HG03520 (cell line): Measurements from ENCODE around the gene PAXX.

ENCODE experiments used
- ATAC-seq: cut with Tn5 transposase; IDR thresholded peaks from one replicate; pipeline ENCODE4 v1.9.1; 2021; ENCODE audit warnings: mild to moderate bottlenecking, moderate library complexity; ENCODE audit not compliant: unreplicated experiment

Gene PAXX

DNA sequence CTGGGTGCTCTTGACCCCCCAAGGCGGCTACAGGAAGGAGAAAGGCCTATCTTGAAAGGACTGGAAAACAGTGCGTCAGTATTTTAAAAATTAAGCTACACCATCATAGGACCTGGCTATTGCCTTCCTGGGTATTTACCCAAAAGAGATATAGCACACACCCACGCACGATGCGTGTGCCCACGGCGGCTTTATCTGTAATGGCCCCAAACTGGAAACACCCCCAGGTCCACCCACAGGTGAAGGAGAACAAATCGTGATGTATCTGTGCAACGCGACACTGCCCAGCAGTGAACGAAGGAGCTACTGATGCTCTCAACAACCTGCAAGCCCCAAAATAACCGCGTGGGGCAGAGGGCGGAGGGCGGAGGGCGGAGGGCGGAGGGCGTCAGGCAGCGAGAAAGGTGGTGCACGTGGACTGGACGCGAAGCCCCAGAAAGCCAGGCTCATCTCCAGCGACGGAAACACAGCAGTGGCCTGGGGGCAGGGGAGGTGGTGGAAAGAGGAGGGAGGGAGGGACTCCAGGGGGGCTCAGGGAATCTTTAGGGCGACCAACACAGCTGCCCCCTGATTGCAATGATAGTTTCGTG, 27.3 kb upstream of the PAXX start:
- no peak for ATAC-seq

DNA sequence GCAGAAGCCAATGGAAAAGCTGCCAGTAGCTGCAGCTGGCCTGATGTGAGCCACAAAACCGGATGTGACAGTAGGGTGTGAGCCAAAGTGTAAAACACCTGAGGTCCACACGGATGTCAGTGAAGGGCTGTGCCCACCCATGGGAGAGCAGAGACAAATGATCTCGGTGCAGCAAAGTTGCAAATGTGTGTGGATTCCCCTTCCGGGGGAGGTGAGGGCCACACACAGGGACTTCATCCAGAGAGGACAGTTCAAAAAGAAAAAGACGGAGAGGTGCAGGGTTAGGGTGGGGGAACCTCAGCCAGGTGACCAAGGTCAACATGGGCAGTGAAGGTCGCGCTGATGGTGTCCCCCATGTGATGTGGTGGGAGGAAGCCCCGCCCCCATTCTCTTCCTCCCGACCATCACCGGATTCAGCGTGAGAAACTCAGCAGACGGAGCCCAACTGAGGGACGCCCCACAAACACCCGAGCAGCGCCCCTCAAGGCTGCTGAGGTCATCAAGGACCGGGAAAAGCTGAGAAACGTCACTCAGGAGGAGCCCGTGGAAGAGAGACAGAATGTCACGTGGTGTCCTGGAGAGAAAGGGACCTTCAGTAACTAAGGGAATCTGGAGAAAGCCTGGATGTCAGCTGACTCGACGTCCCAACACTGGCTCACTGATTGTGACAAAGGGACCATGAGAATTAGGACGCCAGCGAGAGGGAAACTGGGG, 26.3 kb upstream of the PAXX start:
- no peak for ATAC-seq

DNA sequence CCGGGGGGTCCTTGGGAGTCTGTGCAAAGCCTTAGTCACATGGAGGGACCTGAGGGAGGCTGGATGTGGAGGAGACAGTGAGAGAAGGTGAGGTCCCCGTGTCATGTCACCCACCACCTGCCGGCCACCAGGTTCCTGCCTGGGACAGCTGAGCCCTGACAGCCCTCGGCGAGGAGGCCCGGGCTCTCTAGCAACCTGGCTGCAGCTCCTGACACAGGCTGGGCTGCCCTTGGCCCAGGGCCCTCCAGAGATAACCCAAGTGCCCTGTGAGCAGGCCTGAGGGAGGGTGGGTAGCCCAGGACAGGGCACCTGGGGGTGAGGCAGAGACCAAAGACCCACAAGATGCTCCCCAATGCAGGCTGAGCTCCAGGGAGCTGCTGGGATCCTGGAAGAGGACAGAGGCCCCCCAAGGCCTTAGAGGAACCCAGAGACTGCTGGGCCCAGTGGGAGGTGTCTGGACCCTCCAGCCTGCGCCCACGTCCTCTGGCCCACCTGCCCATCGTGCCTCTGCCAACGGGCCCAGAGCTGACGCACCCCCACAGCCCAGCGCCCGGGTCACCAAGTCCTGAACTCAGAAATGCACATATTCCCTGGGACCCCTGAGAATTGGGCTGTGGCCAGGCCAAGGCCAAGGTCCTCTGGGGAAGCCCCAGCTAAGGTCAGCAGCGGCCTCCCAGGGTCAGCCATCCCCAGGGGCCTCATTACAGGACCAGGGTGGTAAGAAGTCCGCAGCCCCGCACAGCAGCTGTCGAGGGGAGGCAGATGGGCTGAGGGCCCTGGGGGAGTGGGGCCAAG, 23.7 kb upstream of the PAXX start:
- ATAC-seq, result no peak

DNA sequence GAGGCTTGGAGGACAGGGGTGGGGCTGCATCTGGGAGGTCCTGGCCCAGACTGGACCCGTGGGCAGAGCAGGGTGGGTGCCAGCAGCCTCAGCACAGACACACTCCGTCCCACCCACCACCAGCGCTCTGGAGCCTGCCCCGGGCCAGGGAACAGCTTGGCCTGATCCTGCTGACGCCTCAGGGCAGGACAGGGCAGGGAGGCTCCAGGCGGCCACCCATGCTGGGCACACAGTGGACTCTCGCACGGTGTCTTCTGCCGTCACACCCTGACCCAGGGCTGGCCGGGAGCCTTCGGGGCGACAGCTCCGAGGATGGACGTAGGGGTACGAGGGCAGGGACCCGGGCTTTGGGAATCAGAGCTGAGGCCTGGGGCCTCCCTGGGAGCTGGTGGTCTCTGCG, 23.1 kb upstream of the PAXX start:
- ATAC-seq, result no peak

DNA sequence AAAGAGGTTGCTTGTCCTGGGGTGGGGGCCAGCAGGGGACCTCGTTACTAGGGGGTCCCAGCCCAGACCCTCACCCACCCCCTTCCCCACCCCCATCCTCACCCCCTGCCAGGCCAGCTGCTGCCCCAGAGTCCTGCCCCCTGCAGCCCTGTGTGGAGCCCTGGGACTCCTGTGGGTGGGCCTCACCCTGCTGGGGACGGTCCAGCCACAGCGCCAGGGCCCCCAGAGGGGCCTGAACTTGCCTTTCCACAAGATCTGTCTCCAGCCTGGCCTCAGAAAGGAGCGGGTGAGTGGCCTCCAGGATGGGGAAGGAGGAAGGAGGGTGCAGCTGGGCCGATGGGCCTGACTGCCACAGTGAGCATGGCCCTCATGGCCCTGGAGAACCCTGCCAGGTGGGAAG, 22.4 kb upstream of the PAXX start:
- no peak for ATAC-seq

DNA sequence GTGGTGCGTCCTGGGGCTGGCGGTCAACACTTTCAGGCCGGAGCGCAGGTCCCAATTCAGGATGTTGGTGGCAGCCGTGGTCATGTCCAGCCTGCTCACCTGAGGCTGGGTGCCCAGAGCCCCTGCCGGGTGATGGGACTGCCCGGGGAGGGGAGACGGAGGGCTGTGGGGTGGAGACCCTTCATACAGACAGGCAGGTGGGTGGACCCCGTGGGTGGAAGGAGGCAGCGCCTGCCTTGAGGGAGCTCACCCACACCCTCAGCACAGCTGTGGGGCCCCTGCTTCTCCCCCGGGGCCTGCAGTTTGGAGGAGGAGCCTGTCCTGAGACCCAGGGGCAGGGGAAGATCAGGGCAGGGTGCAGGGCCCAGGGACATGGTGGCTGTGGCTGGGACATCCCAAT, 21.9 kb upstream of the PAXX start:
- ATAC-seq, result no peak

DNA sequence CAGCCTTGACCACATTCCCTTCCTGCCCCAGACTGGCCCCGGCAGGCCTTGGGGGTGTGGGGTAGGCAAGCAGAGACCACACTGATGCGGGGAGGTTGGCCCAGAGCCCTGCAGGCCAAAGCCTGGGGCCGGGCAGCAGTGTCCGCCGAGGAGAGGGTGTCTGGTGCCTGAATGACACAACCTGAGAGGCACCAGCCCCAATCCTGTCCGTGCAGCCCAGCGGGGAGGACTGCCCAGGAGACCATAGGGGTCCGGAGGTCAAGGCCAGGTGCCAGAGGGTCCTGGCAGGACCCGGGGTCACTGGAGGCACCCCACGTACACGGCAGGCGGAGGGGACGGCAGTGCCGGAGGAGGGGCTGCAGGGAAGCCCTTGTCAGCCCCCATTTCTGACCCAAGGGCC, 20.5 kb upstream of the PAXX start:
- ATAC-seq, result no peak

DNA sequence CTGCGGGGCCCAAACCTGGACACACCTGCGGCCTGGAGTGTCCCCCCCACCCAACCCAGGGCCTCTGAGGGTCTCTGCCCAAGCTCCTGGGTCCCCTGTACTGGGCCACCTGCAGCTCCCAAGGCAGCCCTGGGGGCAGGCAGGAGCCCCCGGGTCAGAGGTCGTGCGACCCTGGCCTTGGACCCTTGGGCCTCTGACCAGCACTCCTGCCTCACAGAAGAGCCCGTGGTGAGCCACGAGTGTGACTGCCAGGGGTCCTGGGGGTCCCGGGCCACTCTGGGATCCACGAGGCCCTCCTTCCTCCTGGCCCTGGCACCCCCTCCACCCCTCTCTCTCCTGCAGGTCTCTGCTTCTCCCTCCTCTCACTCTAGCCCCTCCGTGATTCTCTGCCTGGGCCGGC, 19.9 kb upstream of the PAXX start:
- ATAC-seq, result no peak

DNA sequence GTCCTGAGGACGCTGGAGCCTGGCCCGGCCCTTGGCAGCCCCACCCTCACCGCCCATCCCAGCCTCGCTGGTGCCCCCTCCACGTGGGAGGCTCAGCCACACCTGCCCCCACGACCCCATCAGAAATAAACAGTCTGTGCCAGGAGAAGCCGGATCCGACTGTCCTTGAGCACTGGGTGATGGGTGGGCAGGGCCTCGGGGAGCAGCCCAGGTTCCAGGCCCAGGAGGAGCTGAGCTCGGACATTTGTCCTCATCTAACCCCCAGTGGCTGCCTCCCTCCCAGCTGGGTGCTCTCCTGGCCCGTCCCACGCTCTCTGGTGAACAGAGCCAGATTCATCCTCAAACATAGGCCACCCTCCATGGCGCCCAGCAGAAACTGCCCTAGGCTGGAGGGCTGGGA, 19.5 kb upstream of the PAXX start:
- no peak for ATAC-seq

DNA sequence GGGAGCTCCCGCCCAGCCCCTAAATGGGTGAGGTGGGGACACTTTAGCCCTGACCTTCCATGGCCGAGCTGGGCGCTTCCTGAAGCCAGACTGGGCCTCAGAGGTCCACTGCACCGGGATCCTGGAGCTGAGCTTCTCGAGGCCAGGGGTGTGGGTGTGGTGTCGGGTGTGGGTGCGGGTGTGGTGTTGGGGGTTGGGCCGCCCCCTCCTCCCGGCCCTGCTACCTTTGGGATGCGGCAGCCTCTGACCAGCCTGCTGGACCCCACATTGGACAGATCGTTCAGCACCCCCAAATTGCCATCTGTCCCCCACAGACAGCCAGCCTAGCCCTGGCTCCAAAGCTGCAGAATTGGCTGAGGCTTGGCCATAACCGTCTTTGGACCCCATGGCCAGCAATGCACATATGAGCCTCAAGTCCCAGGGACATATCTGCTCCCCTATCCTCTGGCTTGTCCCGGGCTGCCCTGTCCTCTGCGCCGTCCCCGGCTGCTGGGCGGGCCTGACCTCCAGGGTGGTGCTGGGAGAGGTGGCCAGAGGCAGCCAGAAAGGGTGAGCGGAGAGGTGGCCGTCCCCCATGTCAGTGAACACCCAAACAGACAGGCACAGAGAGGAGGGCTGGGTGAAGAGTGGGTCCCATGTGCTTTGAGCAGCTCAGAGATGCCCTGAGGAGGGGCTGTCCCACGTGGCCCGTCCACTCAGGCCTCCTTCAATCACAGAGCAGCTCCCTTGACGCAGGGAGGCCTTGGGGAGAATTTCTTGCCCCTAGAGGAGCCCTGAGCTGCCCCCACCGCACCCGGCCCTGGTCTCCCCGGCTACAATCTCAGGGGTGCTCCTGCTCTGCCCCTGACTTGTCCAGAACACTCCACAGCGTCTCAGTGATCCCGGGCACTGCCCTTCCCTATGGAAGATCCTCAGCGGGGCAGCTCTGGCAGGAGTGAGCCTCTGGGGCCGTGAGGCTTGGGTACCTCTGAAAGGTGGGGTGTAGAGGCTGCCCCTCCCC, 18.3 kb upstream of the PAXX start:
- ATAC-seq, result no peak

DNA sequence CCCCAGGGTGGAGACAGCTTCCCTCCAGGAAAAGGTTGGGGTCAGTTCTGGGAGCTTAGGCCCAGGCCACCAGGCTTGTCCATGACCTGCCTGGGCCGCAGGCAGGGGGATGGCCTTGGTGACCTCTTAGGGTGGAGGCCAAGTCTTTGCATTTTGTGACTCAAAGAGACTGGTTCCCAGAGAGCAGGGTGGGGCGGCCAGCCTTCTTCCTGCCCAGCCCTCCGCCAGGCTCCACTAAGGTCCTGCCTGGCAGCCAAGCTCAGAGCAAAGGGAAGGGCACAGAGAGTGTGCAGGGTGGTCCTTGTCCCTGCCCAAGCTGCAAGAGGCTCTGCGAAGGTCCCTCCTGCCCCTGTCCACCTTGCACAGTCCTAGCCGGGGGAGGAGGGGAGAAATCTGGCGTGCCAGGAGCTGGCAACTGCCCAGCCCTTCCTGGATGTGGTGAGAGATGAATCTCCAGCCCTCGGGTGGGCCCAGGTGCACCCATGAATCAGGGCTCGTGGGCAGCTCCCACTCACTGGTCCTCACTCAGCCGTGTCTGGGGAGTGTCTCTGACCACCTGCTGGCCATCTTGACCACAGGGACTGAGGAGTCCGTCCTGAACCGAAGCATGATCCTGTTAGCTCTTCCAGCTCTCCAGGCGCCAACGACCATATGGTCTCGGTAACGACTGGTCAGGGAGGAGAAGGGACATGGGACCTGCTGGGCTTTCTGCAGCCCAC, 17.2 kb upstream of the PAXX start:
- no peak for ATAC-seq

DNA sequence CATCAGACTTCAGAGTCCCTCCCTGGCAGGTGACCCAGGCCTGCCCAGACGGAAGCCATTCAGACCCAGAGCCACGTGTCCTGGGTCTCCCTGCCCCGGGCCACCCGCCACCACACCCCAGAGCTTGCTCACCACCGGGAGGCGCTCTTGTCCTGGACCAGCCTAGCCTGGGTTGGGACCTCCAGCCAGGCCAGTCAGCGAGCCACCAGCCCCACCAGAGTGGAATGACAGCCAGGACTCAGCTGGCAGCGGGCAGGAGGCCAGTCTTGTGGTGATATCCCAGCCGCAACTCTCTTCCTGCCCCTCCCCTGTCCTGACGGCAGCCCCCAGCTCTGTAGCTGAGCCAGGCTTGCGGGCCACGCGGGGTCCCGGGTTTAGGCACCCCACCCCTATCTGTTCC, 16.6 kb upstream of the PAXX start:
- ATAC-seq, result no peak

DNA sequence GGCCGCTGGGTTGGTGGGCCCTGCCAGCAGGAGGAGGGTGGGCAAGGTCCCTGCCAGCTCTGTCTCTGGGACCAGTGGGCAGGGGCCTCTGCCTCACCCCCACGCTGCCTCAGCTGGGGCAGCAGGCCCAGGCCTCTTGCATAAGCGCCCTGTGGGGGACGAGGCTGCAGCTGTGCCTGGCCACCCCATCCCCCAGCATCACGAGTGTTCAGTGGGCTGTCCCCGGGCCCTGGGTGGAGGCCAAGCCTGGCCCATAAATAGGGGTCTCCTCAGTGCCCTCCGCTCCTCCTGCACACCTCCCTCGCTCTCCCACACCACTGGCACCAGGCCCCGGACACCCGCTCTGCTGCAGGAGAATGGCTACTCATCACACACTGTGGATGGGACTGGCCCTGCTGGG, 15.0 kb upstream of the PAXX start, which contains the start of gene PTGDS:
Gene PTGDS, plus strand, starts transcription at position 282 of the 400 bp plus-strand sequence. Its CDS starts 75 bp downstream, at position 357.
- ATAC-seq, result no peak

DNA sequence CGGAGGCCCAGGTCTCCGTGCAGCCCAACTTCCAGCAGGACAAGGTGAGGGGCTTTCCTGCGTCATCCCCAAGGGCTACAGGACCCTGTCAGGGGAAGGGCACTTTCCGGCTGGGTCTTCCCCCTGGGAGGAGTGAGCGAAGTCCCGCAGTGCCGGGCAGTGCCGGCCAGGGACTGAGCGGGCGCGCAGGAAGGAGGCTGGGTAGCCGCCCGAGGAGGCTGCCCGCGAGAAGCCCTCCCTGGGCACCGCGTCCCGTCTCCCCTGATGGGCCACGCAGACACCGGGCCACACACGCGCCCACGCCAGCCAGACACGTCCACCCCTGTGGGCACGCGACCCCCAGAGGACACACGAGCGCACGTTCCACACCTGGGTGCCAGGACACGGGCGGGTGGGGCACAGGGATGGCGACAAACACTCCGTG, 14.6 kb upstream of the PAXX start:
- ATAC-seq, result no peak

DNA sequence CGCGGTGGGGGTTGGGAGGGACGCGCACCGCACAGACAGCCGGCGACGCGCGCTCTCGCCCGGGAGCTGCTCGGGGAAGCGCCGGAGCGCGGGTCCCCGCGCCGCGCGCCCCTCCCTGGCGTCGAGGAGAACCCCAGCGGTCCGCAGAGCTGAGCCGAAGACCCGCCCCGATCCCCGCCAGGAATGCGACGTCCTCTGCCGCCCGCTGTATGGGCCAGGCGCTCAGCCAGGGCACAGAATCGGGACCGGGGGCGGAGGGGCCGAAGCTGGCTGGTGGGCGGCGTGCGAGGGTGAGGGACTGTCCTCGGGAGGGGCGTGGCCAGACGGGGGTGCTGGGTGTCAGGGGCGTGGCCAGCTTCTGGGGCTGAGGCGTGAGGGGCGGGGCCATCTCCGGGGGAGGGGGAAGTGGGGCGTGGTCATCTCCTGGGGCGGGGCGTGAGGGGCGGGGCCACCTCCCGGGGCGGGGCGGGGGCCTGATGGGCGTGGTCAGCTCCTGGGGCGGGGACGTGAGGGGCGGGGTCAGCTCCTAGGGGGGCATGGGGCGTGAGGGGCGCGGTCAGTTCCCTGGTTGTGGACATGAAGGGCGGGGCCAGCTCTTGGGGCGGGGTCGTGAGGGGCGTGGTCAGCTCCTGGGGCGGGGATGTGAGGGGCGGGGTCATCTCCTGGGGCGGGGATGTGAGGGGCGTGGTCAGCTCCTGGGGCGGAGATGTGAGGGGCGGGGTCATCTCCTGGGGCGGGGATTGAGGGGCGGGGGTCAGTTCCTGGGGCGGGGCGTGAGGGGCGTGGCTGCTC, 14.0 kb upstream of the PAXX start:
- no peak for ATAC-seq

DNA sequence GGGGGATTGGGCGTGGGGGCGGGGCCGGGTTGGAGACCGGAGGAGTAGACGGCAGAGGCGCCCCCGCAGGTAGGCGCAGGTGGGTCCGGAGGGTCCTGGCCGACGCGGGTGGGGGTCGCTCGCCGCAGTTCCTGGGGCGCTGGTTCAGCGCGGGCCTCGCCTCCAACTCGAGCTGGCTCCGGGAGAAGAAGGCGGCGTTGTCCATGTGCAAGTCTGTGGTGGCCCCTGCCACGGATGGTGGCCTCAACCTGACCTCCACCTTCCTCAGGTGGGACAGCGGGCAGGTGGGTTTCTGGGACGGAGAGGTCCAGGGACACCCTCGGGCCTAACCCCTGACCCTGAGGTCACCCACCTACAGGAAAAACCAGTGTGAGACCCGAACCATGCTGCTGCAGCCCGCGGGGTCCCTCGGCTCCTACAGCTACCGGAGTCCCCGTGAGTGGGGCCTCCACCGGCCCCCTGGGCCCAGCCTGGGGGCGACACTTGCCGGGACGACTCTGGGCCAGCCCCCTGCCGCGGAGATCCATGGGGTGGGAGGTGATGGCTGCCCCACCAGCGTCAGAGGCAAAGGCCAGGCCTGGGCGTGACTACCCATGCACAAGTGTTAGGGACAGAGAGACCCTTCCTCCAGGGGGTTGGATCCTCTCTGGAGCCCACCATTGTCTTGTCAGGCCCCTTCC, 13.2 kb upstream of the PAXX start:
- ATAC-seq, result no peak

DNA sequence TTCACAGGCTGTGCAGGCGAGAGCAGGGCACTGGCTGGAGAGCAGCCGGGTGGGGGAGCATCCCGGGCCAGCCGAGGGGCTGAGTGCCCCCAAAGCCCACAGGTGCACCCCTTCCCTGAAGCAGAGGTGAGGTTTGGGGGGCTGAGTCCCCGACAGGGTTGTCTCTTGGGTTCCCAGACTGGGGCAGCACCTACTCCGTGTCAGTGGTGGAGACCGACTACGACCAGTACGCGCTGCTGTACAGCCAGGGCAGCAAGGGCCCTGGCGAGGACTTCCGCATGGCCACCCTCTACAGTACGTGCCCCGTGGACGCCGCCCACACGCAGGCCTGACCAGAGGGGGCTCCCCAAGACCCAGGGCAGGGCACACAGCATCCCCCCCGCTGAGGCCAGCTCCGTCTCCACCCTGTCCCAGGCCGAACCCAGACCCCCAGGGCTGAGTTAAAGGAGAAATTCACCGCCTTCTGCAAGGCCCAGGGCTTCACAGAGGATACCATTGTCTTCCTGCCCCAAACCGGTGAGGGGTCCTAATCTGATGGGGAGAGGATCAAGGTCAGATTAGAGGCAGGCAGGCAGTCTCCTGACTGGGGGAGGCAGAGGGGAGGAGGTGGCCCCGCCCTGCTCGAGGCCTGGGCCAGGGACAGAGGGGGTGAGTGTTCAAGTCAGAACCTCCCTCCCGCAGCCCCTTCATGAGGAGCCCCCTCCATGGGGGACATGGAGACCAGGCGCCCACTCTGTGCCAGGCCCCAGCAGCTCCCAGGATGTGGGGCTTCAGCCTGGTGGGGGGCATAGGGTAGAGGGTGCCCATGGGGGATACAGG, 12.2 kb upstream of the PAXX start:
- ATAC-seq, result no peak
